ENCODE results near the gene B3GALNT1.

DNA sequence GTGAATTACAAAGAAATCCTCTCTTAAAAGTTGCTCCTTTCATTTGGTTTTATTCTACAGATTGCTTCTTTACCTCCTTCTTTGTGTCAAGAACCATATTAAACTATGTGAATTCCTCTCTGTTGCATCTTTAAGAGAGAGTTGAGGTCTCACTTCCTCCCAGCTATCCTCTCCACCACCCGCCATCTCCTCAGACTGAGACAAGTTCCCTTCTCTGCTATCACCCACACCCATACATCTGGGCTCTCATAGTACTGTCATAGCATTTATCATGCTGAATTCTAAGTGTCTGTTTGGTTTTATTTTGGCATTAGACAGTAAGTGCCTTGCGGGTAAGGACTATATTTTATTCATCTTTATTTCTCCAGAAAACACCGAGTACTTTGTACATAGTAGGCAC is 54.2 kb downstream of the B3GALNT1 start:
- TF ChIP-seq, protein P1, sequence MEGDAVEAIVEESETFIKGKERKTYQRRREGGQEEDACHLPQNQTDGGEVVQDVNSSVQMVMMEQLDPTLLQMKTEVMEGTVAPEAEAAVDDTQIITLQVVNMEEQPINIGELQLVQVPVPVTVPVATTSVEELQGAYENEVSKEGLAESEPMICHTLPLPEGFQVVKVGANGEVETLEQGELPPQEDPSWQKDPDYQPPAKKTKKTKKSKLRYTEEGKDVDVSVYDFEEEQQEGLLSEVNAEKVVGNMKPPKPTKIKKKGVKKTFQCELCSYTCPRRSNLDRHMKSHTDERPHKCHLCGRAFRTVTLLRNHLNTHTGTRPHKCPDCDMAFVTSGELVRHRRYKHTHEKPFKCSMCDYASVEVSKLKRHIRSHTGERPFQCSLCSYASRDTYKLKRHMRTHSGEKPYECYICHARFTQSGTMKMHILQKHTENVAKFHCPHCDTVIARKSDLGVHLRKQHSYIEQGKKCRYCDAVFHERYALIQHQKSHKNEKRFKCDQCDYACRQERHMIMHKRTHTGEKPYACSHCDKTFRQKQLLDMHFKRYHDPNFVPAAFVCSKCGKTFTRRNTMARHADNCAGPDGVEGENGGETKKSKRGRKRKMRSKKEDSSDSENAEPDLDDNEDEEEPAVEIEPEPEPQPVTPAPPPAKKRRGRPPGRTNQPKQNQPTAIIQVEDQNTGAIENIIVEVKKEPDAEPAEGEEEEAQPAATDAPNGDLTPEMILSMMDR (IDR thresholded peaks at IDR 0.05), result no peak
- TF ChIP-seq POLR2A (IDR thresholded peaks at IDR 0.05; ENCODE audit: low read depth), result no peak
- no peak for TF ChIP-seq POLR2AphosphoS5 (IDR thresholded peaks at IDR 0.05)
- no peak for TF ChIP-seq EP300 (IDR thresholded peaks at IDR 0.05)
